ENCODE measurements around the gene CERS3.

DNA sequence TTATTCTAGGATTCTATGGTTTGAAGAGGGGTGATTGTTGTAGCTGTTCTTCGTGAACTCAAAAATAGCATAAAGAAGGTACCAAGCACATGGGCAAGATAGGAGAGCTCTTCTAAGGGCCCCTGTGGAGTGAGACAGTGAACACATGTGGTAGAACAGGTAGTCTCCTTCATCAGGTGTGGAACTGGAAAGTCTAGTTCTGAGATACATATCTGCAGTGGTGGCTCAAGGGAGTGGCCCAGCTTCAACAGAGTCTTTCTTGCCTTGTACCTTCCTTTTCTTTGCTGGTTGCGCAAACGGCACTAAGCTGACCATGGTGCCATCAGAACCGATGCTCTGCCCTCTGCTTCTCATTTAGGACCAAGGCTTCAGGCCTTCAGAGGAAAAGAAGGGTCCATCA, 65.2 kb downstream of the CERS3 start:
- TF ChIP-seq MYC (IDR thresholded peaks at IDR 0.05; ENCODE audit: insufficient read depth, insufficient read length, insufficient replicate concordance, low read length, severe bottlenecking), result no peak
- TF ChIP-seq, protein P1, sequence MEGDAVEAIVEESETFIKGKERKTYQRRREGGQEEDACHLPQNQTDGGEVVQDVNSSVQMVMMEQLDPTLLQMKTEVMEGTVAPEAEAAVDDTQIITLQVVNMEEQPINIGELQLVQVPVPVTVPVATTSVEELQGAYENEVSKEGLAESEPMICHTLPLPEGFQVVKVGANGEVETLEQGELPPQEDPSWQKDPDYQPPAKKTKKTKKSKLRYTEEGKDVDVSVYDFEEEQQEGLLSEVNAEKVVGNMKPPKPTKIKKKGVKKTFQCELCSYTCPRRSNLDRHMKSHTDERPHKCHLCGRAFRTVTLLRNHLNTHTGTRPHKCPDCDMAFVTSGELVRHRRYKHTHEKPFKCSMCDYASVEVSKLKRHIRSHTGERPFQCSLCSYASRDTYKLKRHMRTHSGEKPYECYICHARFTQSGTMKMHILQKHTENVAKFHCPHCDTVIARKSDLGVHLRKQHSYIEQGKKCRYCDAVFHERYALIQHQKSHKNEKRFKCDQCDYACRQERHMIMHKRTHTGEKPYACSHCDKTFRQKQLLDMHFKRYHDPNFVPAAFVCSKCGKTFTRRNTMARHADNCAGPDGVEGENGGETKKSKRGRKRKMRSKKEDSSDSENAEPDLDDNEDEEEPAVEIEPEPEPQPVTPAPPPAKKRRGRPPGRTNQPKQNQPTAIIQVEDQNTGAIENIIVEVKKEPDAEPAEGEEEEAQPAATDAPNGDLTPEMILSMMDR (IDR thresholded peaks at IDR 0.05 in 2 of 3, conservative IDR thresholded peaks at IDR 0.05 in 1 of 3; ENCODE audit: control insufficient read depth in 2 of 3, extremely low read depth in 1 of 3, insufficient read depth in 1 of 3, low read depth in 3 of 3, low read length in 3 of 3), result no peak
- TF ChIP-seq FOS (IDR thresholded peaks at IDR 0.05; ENCODE audit: borderline replicate concordance, extremely low read depth, insufficient read length), result no peak
- TF ChIP-seq POLR2A (IDR thresholded peaks at IDR 0.05; ENCODE audit: low read depth, low read length), result no peak
- TF ChIP-seq ZNF24 (IDR thresholded peaks at IDR 0.05), result no peak
- no peak for TF ChIP-seq GABPA (IDR thresholded peaks at IDR 0.05; ENCODE audit: low read depth)
- no peak for TF ChIP-seq JUND (IDR thresholded peaks at IDR 0.05; ENCODE audit: low read depth, low read length)
